Neural progenitor cell (in vitro differentiated cells): ENCODE measurements around the gene SCO2. TPM values are rescaled to one million over a fixed set of nuclear protein-coding genes. Genes with fewer than 3 reads are reported as not detected.

Experiments
- DNase-seq: peaks from one replicate; pipeline ENCODE4 v3.0.0-alpha.2; 2016; ENCODE audit warnings: low spot score
- H2AFZ ChIP-seq: fragments of 200-600 bp; sonication (generic); replicated peaks from 2 replicates; pipeline ENCODE4 v1.6.1; 2016; ENCODE audit warnings: antibody characterized with exemption
- H3F3A ChIP-seq: fragments of 200-600 bp; sonication (generic); 2 replicates; pipeline ENCODE4 v1.6.1; 2016; ENCODE audit warnings: antibody characterized with exemption, low read depth
- H3K27ac ChIP-seq: fragments of 200-600 bp; sonication (generic); 2 replicates; pipeline ENCODE4 v1.5.1; 2016; ENCODE audit warnings: mild to moderate bottlenecking
- H3K27me3 ChIP-seq: fragments of 200-600 bp; sonication (generic); 2 replicates; pipeline ENCODE4 v1.6.1; 2016; ENCODE audit warnings: mild to moderate bottlenecking, moderate library complexity
- H3K36me3 ChIP-seq: fragments of 200-600 bp; sonication (generic); 2 replicates; pipeline ENCODE4 v1.5.1; 2016
- H3K4me1 ChIP-seq: fragments of 200-600 bp; sonication (generic); 2 replicates; pipeline ENCODE4 v1.6.1; 2016; ENCODE audit warnings: mixed run types
- H3K4me2 ChIP-seq: fragments of 200-600 bp; sonication (generic); 2 replicates; pipeline ENCODE4 v1.6.1; 2016
- H3K4me3 ChIP-seq: fragments of 200-600 bp; sonication (generic); 2 replicates; pipeline ENCODE4 v1.5.1; 2016
- H3K79me2 ChIP-seq: fragments of 200-600 bp; sonication (generic); 2 replicates; pipeline ENCODE4 v1.6.1; 2016; ENCODE audit warnings: low read depth
- H3K9ac ChIP-seq: fragments of 200-600 bp; sonication (generic); 2 replicates; pipeline ENCODE4 v1.6.1; 2016
- H3K9me3 ChIP-seq: fragments of 200-600 bp; sonication (generic); 2 replicates; pipeline ENCODE4 v1.5.1; 2016; ENCODE audit warnings: low read depth
- H4K20me1 ChIP-seq: fragments of 200-600 bp; sonication (generic); 2 replicates; pipeline ENCODE4 v1.6.1; 2016; ENCODE audit warnings: low read depth
- H3K27ac Mint-ChIP-seq: 3 replicates; pipeline ENCODE4 v1.8.0; 2021; ENCODE audit warnings: mixed read lengths
- H3K27me3 Mint-ChIP-seq: 2 replicates; pipeline ENCODE4 v1.8.0; 2022; ENCODE audit warnings: low read depth, mild to moderate bottlenecking, inconsistent platforms, moderate library complexity, mixed read lengths; ENCODE audit not compliant: insufficient read depth
- H3K36me3 Mint-ChIP-seq: 3 replicates; pipeline ENCODE4 v1.8.0; 2021; ENCODE audit warnings: mixed read lengths
- H3K4me1 Mint-ChIP-seq: 3 replicates; pipeline ENCODE4 v1.8.0; 2021; ENCODE audit warnings: mixed read lengths
- H3K4me3 Mint-ChIP-seq: 3 replicates; pipeline ENCODE4 v1.8.0; 2021; ENCODE audit warnings: mild to moderate bottlenecking, moderate library complexity, mixed read lengths
- H3K9me3 Mint-ChIP-seq: 3 replicates; pipeline ENCODE4 v1.8.0; 2020; ENCODE audit warnings: mixed read lengths
- EZH2 ChIP-seq: fragments of 200-600 bp; sonication (generic); IDR thresholded peaks from 2 replicates; pipeline ENCODE4 v1.6.1; 2017; ENCODE audit warnings: antibody characterized with exemption, mild to moderate bottlenecking, moderate library complexity
- EZH2phosphoT487 ChIP-seq: fragments of 200-600 bp; sonication (generic); IDR thresholded peaks from 2 replicates; pipeline ENCODE4 v1.6.1; 2017; ENCODE audit warnings: antibody characterized with exemption
- total RNA-seq: library from RNA; depleted of rRNA; stranded (reverse); fragments of >200 nt; gene quantifications from 2 replicates; pipeline ENCODE4 v1.2.3, GENCODE V29; 2015; ENCODE audit warnings: low replicate concordance
- TF ChIP-seq, protein P1 (sequence below): fragments of 200-600 bp; sonication (generic); IDR thresholded peaks from 2 replicates; pipeline ENCODE4 v1.5.1; 2017; ENCODE audit warnings: antibody characterized with exemption, mild to moderate bottlenecking

SCO2 gene
- total RNA-seq, 1 donor from 2014 or later = not detected

DNA sequence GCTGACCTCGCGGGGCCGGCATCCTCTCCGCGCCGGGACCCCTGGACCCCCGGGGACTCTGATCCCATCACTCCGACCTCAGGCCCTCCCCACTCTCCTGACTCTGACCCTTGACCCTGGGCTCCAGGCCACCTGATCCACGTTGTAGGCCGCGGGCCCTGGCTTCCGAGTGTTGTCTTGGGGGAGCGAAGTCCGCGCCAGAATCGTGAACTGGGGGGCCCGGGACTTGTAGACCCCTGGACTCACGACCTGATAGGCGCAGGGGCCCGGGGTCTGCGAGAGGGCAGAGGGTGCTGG lies 5.1 kb upstream of the SCO2 start:
- H3K36me3 Mint-ChIP-seq = no peaks in the 10 kb centered on the region
- Histone ChIP-seq H3K36me3 (no peaks in the 10 kb centered on the region), H3K4me3 (peak overlapping the region; percentile 66), H4K20me1 (peaks cover 50% of the 10 kb centered on the region), H3K79me2 (no peaks in the 10 kb centered on the region), H3K27me3 (peaks cover 82% of the 10 kb centered on the region), H3K27ac (no peak overlapping the region), H3K4me2 (peak overlapping the region; percentile 91), H2AFZ (no peak overlapping the region), H3K9ac (no peak overlapping the region), H3F3A (peaks cover 57% of the 10 kb centered on the region), H3K9me3 (no peaks in the 10 kb centered on the region), H3K4me1 (peaks cover 24% of the 10 kb centered on the region)
- peak overlapping the region; percentile 80 for H3K4me3 Mint-ChIP-seq
- H3K9me3 Mint-ChIP-seq = peaks cover 2% of the 10 kb centered on the region
- TF ChIP-seq, protein P1, sequence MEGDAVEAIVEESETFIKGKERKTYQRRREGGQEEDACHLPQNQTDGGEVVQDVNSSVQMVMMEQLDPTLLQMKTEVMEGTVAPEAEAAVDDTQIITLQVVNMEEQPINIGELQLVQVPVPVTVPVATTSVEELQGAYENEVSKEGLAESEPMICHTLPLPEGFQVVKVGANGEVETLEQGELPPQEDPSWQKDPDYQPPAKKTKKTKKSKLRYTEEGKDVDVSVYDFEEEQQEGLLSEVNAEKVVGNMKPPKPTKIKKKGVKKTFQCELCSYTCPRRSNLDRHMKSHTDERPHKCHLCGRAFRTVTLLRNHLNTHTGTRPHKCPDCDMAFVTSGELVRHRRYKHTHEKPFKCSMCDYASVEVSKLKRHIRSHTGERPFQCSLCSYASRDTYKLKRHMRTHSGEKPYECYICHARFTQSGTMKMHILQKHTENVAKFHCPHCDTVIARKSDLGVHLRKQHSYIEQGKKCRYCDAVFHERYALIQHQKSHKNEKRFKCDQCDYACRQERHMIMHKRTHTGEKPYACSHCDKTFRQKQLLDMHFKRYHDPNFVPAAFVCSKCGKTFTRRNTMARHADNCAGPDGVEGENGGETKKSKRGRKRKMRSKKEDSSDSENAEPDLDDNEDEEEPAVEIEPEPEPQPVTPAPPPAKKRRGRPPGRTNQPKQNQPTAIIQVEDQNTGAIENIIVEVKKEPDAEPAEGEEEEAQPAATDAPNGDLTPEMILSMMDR = no peak
- TF ChIP-seq EZH2phosphoT487 = no peak
- peaks cover 55% of the 10 kb centered on the region for H3K27me3 Mint-ChIP-seq
- no peak for DNase-seq
- no peak overlapping the region for H3K27ac Mint-ChIP-seq
- H3K4me1 Mint-ChIP-seq = peaks cover 29% of the 10 kb centered on the region

DNA sequence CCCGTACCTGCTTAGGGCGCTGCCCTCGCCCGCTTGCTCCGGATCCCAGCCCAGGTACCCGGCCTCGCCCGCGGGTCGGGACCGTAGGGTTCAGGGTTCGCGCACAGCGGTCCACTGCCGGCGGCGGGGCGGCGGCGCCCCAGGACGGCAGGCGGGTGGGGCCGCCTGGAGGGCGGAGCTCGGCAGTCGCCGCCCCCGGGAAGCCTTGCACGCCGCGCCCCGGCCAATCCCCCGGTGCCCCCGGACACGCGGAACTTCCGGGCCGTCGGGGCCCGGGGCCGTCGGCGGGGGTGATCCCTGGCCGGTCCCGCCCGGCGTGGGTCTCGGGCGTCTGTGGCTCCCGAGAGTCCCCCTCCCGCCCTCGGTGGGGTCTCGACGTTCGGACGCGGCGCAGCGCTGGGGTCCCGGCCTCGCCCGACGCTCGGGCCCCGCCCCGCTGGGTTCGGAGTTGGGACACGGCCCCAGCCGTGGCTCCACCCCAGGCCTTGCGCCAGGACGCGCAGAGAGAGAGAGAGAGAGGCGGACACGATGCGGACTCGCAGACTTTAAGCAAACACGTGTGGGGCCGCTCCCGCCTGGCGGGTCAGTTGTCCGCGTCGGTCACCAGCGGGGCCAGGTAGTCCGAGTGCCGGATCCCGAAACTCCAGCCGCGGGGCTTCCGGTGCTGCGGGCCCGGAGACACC lies 4.6 kb upstream of the SCO2 start, which contains the start of gene TYMP:
Gene TYMP, minus strand, starts transcription at position 116 of the 683 bp plus-strand sequence. CDS start 303 bp downstream, outside the sequence.
- no peak within 1 kb of the TSS for H3K27ac Mint-ChIP-seq
- peak; percentile 52 for DNase-seq
- Histone ChIP-seq H3K27me3 (peaks cover 82% of the 10 kb centered on the region), H3K79me2 (peaks cover under 1% of the 10 kb centered on the region), H3K36me3 (no peaks in the 10 kb centered on the region), H3K9me3 (no peaks in the 10 kb centered on the region), H3F3A (peaks cover 58% of the 10 kb centered on the region), H3K4me1 (peaks cover 24% of the 10 kb centered on the region), H2AFZ (no peak within 1 kb of the TSS), H3K27ac (no peak within 1 kb of the TSS), H3K4me2 (peak within 1 kb of the TSS; percentile 91), H3K4me3 (peak within 1 kb of the TSS; percentile 66), H3K9ac (no peak within 1 kb of the TSS), H4K20me1 (peaks cover 52% of the 10 kb centered on the region)
- H3K9me3 Mint-ChIP-seq = peaks cover 2% of the 10 kb centered on the region
- peaks cover 29% of the 10 kb centered on the region for H3K4me1 Mint-ChIP-seq
- no peaks in the 10 kb centered on the region for H3K36me3 Mint-ChIP-seq
- peak within 1 kb of the TSS; percentile 80 for H3K4me3 Mint-ChIP-seq
- TF ChIP-seq EZH2 = peak; percentile 91
- TF ChIP-seq, protein P1 = no peak
- TF ChIP-seq EZH2phosphoT487 = peak; percentile 95
- H3K27me3 Mint-ChIP-seq = peaks cover 54% of the 10 kb centered on the region

DNA sequence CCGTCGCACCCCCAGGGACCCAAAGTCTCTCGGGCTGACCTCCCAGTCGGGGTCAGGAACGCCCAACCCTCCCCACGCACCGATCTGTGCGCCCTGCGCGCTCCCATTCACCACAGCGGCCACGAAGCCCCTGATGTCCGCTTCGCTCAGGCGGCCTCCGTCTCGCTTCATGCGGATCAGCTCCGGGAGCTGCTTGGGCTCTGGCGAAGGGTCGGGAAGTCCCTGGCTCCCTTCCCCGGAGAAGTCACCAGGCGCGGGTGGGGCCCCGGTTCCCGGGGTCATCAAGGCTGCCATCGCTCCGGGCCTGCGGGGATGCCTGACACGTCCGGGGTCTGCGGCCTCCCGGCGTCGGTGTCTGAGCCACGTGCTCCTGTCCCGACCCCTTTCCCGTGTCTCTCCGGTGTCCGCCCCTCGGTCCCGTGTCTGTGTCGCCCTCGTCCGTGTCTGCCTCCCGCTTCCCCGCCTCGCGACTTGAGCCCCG lies 4.1 kb upstream of the SCO2 start:
- H3K27ac ChIP-seq = no peak overlapping the region
- no peak overlapping the region for H2AFZ ChIP-seq

More for the DNA sequence above, 4.1 kb upstream of the SCO2 start:
- Histone ChIP-seq H3F3A (peaks cover 59% of the 10 kb centered on the region), H3K27me3 (peaks cover 79% of the 10 kb centered on the region), H3K4me1 (peaks cover 24% of the 10 kb centered on the region), H4K20me1 (peaks cover 57% of the 10 kb centered on the region), H3K4me2 (no peak overlapping the region), H3K36me3 (no peaks in the 10 kb centered on the region), H3K9me3 (no peaks in the 10 kb centered on the region), H3K4me3 (no peak overlapping the region), H3K9ac (no peak overlapping the region), H3K79me2 (peaks cover 7% of the 10 kb centered on the region)
- Mint-ChIP-seq H3K9me3 (peaks cover 2% of the 10 kb centered on the region), H3K4me1 (peaks cover 30% of the 10 kb centered on the region), H3K36me3 (peaks cover 2% of the 10 kb centered on the region), H3K4me3 (no peak overlapping the region), H3K27me3 (peaks cover 57% of the 10 kb centered on the region), H3K27ac (no peak overlapping the region)
- TF ChIP-seq EZH2phosphoT487 (no peak), EZH2 (no peak)
- TF ChIP-seq, protein P1 = no peak
- DNase-seq = peak; percentile 44
